BE2C (cell line): ENCODE results near the gene ZBTB46.
"Not testable (repeated sequence)": the region's sequence is repeated elsewhere in the genome, so short reads cannot be mapped to it uniquely, and the experiment has no call there.

Experiments
- DNase-seq: peaks from one replicate; pipeline ENCODE4 v3.0.0-alpha.2; 2020
- H3K27me3 ChIP-seq: fragments of 250-450 bp; sonication (Bioruptor Pico); 2 replicates; pipeline ENCODE4 v1.5.1; 2020; ENCODE audit warnings: mild to moderate bottlenecking
- H3K36me3 ChIP-seq: fragments of 250-450 bp; sonication (Bioruptor Pico); 2 replicates; pipeline ENCODE4 v1.5.1; 2020; ENCODE audit warnings: mild to moderate bottlenecking
- H3K4me1 ChIP-seq: fragments of 250-450 bp; sonication (Bioruptor Pico); 2 replicates; pipeline ENCODE4 v1.5.1; 2020
- H3K4me3 ChIP-seq: 2 replicates; pipeline ENCODE4 v1.5.1; 2011; ENCODE audit warnings: low read depth, low read length
- H3K9me3 ChIP-seq: fragments of 250-450 bp; sonication (Bioruptor Pico); 2 replicates; pipeline ENCODE4 v1.5.1; 2020
- TF ChIP-seq, protein P1 (sequence below): IDR thresholded peaks from 2 replicates; pipeline ENCODE4 v1.5.1; 2012; ENCODE audit warnings: mild to moderate bottlenecking, low read depth, low read length

The ZBTB46 gene

DNA sequence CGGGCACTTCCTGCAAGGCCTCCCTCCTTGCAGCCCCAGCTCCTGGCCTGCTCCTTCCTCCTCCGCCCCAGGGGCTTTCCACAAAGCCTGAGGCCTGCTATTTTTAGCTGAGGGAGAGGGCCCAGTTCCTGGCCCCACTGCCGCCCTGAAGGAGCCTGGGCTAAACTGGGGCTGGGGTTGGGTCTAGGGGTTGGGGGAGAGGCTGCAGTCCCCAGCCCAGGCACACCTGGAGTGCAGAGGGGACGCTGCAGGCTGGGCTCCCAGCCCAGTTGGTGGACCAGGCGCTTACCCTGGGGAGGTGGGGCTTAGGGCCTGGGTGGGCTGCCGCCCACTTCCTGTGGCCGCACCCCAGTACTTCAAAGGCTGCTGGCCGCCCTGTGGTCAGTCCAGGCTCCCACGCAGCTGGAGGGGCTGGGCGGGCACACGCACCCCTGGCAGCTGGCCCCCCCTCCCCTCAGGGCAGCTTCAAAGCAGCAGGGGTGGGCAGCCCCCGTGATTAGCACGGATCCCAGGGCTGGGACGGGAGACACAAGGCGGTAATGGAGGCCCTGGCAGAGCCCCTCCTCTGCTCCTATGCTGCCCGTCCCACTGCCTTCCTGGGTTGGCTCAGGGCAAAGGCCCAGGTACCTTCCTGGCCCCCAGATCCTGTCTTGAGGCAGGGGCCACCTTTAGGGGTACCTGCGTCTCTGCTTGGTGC, 23.2 kb upstream of the ZBTB46 start:
- Histone ChIP-seq H3K36me3 (no peaks in the 10 kb centered on the region), H3K27me3 (no peaks in the 10 kb centered on the region), H3K9me3 (no peaks in the 10 kb centered on the region), H3K4me3 (no peak overlapping the region), H3K4me1 (peaks cover 22% of the 10 kb centered on the region)
- TF ChIP-seq, protein P1, sequence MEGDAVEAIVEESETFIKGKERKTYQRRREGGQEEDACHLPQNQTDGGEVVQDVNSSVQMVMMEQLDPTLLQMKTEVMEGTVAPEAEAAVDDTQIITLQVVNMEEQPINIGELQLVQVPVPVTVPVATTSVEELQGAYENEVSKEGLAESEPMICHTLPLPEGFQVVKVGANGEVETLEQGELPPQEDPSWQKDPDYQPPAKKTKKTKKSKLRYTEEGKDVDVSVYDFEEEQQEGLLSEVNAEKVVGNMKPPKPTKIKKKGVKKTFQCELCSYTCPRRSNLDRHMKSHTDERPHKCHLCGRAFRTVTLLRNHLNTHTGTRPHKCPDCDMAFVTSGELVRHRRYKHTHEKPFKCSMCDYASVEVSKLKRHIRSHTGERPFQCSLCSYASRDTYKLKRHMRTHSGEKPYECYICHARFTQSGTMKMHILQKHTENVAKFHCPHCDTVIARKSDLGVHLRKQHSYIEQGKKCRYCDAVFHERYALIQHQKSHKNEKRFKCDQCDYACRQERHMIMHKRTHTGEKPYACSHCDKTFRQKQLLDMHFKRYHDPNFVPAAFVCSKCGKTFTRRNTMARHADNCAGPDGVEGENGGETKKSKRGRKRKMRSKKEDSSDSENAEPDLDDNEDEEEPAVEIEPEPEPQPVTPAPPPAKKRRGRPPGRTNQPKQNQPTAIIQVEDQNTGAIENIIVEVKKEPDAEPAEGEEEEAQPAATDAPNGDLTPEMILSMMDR, result no peak
- DNase-seq, result no peak

DNA sequence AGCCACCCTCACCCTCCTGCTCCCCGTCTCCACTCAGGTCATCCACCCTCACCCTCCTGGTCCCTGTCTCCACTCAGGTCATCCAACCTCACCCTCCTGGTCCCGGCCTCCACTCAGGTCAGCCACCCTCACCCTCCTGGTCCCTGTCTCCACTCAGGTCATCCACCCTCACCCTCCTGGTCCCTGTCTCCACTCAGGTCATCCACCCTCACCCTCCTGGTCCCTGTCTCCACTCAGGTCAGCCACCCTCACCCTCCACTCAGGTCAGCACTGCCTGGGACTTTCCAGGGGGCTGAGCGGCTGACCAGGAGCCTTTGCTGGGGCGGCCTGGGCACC, 22.6 kb upstream of the ZBTB46 start:
- DNase-seq, H3K9me3 ChIP-seq, H3K36me3 ChIP-seq, H3K27me3 ChIP-seq, H3K4me3 ChIP-seq: not testable (repeated sequence)
- H3K4me1 ChIP-seq, result peaks cover 20% of the 10 kb centered on the region

DNA sequence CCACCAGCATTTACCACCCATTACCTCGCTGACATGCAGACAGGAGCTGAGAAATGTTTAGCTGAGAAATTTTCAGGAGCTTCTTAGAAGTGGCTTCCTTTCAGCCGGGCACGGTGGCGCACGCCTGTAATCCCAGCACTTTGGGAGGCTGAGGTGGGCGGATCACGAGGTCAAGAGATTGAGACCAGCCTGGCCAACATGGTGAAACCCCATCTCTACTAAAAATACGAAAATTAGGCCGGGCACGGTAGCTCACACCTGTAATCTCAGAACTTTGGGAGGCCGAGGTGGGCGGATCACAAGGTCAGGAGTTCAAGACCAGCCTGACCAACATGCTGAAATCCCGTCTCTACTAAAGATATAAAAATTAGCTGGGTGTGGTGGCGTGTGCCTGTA, 20.5 kb upstream of the ZBTB46 start:
- H3K4me3 ChIP-seq, H3K9me3 ChIP-seq, H3K27me3 ChIP-seq, DNase-seq, H3K36me3 ChIP-seq: not testable (repeated sequence)
- H3K4me1 ChIP-seq, result peaks cover 19% of the 10 kb centered on the region

DNA sequence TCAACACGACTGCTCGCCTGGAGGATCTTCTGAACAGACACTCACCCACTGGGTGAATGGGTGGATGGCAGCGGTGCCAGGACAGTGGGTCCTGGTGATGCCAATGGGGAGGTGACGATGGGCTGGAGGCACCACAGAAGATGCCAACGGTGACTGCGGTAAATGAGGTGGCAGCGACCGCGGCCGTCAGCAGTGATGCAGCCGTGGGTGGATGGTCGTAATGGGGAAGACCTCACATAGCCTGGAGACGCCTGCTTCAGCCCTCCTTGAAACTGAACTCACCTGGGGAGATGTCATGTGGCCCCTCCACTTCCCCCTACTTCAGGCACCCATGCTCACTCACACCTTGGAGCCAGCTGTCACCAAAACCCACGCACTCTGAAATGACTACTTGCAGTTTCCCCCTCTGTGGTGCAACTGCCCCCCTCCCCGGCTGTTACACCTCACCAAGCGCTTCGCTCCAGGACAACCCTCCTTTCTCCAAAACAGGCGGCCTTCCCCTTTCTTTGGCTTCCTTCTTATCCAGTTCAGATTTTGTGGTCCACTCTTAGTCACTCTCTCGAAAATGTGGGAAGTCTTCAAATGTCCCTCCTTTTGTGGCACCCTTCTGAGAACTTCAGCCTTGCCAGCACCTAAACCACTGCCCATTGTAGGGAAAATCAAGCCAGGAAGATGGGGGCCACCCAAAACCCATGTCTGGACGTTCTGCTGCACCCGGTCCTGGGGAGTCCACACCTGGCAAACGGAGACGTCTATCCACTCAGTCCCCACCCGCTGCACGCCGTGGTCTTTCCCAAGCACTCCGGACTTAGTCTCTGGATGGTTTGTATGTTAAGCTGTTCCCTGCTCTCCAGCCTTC, 19.9 kb upstream of the ZBTB46 start:
- TF ChIP-seq, protein P1, result no peak
- Histone ChIP-seq H3K4me1 (peaks cover 25% of the 10 kb centered on the region), H3K27me3 (no peaks in the 10 kb centered on the region), H3K9me3 (no peaks in the 10 kb centered on the region), H3K4me3 (no peak overlapping the region), H3K36me3 (no peaks in the 10 kb centered on the region)
- DNase-seq, result no peak

DNA sequence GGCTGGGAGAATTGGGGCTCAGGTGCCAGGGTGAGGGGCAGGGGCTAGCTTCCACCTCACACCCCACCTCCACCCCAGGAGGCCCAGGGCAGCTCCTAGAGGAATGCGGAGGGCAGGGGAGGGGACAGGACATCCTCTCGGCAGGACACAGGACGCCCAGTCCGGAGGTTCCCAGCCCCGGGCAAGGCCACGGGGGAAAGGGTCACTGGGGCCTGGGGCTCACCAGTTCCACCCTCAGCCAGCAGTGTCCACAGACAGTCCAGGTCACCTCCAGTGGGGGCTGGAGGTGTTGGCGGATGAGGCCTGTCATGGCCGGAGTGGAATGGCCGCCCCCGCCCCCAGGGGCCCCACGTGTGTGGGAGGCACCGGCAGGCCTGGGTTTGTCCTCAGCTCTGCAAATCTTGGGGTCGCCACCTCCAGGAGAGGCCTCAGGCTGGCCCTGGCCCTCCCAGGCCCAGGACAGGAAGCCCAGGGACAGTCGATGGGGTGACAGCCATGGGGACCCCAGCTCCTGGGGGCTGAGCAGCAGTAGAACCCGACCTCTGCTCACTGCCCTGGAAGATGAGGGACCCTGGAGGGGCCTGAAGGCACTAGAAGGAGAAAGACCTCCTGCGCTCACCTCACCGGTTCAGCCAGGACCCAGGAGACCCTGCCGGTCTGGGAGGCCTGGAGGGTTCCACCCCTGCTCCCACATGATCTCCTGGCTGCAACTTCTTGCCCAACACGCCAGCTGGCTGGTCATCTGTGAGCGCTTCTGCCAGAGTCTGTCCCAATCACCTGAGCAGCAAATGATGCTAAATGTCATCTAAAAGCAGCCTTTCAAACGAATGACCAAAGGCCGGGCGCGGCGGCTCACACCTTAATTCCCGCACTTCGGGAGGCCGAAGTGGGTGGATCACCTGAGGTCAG, 17.2 kb upstream of the ZBTB46 start:
- Histone ChIP-seq H3K27me3 (no peaks in the 10 kb centered on the region), H3K4me3 (no peak overlapping the region), H3K9me3 (no peaks in the 10 kb centered on the region), H3K4me1 (peaks cover 11% of the 10 kb centered on the region), H3K36me3 (no peaks in the 10 kb centered on the region)
- TF ChIP-seq, protein P1, result no peak
- DNase-seq, result no peak

DNA sequence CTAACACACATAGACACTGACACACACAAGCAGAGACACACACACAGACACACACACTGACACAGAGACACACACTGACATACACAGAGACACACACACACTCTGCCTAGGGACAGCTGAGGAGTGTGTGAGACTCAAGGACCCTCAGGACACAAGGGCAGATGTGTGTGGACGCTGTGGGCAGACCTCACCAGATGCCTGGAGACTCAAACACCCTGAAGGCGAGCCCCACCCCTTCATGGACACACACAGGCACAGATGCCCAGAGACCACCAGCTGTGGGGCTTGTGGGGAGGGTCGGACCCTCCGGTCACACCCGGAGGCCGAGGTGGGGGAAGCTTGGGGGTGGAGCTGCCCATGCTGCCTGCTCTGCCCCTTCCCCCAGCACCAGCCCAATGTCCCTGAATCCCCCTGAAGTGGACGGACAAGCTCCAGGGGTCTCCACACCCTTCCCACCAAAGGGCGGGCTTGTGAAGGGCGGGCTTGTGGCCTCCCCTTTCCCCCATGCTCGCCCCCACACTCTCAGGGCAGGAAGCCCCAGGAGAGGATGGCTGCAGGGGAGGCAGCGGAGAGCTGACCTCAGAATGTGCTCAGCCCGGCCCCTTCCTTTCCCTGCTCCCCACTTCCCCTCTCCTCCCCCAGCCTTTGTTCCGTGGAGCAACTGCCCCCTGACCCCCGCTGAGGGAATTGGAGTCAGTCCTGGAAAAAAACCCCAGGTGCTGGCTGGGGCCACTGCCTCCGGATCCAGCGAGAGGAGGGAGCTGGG, 16.4 kb upstream of the ZBTB46 start:
- no peak for DNase-seq
- no peak overlapping the region for H3K4me3 ChIP-seq

More for the DNA sequence above, 16.4 kb upstream of the ZBTB46 start:
- TF ChIP-seq, protein P1, result no peak
- Histone ChIP-seq H3K9me3 (no peaks in the 10 kb centered on the region), H3K27me3 (no peaks in the 10 kb centered on the region), H3K4me1 (peaks cover 11% of the 10 kb centered on the region), H3K36me3 (no peaks in the 10 kb centered on the region)
